Stimulated activated CD8-positive, alpha-beta memory T cell treated with anti-CD3 and anti-CD28 coated beads, Interleukin-2, amount 100 ng/mL, for 48 hours (primary cell): ENCODE results near the gene ACTG2.
"Not testable (repeated sequence)": the region's sequence is repeated elsewhere in the genome, so short reads cannot be mapped to it uniquely, and the experiment has no call there.

ENCODE experiments used
- DNase-seq, 2 donors: peaks; one replicate each; pipeline ENCODE4 v3.0.0-alpha.2; 2020; ENCODE audit warnings: low read depth in 2 of 2

ACTG2 gene

DNA sequence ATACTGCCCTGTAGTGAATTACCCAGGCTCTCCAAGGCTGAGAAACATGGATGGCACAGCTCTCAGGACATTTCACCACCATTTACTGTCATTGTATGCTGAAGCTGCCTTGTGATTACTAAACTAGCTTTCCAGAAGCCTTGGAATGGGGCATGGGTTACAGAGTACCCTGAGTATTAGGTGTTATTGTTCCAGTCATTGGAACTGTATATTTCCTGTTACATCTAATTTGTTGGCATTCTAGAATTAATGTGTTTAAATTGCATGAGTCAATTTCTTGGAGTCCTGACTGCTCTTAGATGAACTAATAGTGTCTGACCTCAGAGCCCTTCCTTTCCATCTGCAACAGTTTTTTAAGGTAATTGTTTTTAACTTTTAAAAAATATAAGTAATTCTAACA lies 42.8 kb downstream of the ACTG2 start:
- DNase-seq: no peak

GRCh38 chr2:73937103-73937885 lies 44.5 kb downstream of the ACTG2 start:
- DNase-seq: no peak

DNA sequence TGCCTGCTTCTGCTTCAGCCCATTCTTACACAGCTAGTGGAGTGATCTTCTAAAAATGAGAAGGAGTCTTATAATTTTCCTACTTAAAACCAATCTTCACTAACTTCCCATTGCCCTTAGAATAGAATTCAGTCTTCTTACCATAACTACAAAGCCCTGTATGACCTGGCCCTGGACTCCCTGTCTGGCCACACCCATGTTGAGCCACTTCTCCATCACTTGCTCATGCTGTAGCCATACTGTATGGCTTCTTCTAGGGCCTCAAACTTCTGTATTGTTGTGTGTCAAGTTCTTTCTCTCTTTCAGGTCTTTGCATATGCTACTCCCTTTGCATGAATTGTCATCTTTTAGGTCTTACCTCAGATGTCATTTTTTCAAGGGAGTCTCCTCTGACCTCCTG lies 45.1 kb downstream of the ACTG2 start:
- no peak for DNase-seq

GRCh38 chr2:73938718-73939352 lies 46.0 kb downstream of the ACTG2 start:
- DNase-seq: no peak

DNA sequence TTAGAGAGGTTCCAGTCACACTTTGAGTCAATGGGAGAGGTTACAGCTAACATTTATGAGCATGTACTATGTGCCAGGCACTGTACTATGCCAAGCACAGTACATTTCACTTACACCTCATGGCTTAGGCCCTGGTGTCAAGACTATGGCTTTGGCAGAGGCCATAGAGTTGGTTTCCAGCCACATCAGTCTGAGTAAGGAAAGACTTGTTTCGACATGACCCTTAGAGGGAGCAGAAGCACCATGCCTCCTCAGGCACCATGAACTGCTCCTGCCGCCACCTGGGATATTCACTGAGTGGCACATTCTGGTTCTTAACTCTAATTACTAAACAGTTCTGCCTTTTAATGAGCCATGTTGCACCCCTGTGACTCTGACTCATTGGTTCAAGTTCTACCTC lies 46.6 kb downstream of the ACTG2 start:
- no peak for DNase-seq

DNA sequence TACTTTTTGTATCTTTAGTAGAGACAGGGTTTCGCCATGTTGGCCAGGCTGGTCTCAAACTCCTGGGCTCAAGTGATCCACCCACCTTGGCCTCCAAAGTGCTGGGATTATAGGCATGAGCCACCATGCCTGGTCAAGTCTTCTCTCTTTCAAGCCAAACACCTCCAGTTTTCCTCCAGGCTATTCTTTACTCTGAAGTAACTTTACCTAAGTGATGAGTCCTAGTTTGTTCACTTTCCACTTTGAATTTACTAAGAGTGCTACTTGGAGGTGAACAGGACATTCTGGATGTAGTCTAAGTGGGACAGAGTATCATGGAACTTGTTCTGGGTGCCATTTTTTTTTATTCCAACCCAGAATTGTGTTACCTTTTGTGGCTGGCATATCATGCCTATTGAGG lies 47.3 kb downstream of the ACTG2 start:
- DNase-seq: not testable (repeated sequence)

- no peak for DNase-seq
Measured at GRCh38 chr2:73942664-73943063, 49.9 kb downstream of the ACTG2 start.

DNA sequence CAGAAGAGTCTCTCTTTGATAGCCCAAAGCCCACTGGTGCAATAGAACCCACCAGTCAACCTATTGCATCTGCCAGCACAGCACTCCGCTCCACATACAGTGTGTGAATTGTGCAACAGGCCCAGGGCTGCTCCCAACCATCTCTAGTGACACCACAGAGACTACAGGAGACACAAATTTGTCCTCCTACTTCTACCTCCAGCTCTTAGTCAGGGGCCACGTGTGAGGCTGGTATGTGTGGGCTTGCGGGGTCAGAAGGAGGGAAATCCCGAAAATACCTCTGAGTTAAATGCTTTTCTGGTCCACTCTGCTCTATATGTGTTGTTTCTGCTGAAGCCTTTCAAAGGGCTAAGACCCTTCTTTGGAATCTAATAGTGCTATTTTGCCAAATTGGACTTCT lies 51.9 kb downstream of the ACTG2 start:
- no peak for DNase-seq

GRCh38 chr2:73946215-73946614 lies 53.4 kb downstream of the ACTG2 start:
- DNase-seq: no peak

GRCh38 chr2:73946666-73947065 lies 53.9 kb downstream of the ACTG2 start:
- DNase-seq: no peak

- DNase-seq: no peak
Measured at GRCh38 chr2:73947412-73948018, 54.7 kb downstream of the ACTG2 start.

DNA sequence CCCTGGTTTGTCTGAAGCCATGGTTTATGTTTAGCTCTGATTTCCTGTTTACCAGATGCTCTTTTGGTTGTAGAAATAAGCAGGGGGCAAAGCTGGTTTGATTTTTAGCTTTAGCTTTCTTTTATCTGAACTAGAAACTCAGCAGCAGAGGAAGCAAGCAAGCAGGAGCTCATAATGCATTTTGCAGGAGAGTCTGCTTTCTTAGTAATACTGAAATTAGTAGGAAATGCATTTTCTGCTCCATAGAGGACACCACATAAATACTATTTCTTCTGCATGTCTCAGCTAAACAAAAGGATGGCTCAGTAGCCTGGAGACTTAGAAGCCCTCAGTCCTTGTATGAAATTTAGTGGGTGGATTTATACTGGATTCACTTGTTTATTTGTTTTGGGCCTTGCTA lies 57.0 kb downstream of the ACTG2 start:
- no peak for DNase-seq

DNA sequence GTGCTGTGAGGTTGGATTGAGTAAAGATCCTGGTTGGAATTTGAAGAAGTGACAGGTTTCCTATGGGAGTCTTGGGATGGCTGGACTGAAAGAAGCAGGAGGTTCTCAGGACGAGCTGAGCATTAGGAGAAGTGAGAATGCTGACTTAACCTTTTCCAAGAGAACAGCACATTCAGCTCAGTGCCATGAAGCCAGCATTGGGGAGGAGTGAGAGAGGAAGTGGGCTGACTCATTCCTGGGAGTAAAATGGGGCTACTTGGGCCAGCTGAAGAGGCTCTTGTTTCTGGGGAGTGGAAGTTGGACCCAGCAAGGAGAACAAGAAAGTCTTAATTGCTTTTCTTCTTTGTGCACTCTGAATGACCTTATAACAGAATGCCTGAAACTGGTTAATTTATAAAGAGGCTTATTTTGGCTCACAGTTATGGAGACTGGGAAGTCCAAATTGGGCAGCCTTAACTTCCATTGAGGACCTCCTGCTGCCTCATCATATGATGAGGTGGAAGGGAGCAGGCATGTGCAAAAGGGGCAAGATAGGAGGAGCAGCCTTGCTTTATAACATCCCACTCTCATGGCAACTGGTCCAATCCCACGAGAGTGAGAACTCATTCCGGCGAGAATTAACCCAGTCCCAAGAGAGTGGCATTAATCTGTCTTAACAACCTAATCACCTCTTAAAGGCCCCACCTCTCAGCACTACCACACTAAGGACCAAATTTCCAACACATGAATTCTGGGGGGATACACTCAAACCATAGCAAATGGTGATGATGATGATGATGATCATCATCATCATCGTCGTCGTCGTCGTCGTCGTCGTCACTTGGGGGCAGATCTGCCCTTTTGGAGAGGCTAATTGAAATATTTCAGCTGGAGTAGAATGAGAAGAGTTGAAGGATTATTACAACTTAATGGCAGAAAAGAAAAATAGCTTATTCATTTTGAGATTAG lies 60.0 kb downstream of the ACTG2 start:
- DNase-seq: no peak

DNA sequence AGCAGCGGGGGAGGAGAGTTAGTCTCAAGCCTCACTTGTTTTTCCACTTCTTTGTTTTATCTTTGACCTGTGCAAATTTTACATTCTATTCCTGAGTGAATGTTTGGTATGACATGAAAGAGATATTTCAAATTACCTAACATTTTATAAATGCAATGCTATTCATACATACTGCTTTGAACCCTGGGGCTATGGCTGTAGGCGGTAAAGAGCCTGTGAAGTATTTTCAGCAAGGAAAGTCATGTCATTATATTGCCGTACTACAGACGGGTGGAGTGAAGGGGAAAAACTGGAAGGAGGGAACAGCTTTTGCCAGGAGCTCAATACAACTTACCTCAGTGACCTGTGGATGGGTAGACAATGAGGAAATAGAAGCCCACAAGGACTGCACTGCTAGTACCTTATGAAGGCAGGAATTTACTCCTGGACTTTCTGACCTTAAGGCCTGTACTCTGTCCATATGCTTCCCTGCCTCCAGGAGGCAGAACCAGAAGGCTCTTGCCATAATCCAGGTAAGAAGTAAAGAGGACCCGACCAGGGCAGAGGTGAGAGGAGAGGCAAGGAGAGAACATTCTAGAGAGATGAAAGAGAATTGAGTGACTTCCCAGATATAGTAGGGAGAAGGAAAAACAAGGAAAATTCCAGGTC lies 63.5 kb downstream of the ACTG2 start:
- DNase-seq: no peak

GRCh38 chr2:73961274-73961673 lies 68.5 kb downstream of the ACTG2 start:
- DNase-seq: no peak

DNA sequence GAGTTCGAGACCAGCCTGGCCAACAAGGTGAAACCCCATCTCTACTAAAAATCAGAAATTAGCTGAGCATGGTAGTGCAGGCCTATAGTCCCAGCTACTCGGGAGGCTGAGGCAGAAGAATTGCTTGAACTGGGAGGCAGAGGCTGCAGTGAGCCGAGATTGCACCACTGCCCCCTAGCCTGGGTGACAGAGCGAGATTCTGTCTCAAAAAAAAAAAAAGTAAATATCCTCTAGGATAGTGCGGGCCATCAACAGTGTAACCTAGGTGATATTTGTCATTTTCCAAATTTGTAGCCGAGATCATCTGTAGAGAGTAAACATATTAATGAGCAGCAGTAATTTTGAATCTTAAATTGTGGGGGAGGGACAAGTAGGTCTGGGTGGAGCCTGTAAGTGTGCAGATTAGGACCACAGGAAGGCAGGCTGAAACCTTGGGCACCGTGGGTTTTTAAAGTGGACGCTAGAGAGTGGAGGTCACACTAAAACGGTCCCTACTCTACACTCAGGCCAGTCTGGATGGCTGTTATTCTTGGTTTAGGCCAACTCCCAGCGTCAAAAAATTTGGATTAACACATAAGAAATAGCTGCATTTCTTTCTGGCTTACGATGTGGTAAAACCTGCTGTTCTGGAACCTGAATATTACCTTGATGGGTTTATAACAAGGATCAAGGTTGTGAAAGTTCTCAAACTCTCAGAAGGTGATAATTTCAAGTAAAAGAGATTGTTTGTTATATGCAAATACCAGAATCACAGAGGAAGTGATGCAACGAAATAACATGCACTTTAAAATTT lies 69.2 kb downstream of the ACTG2 start:
- DNase-seq: no peak

- no peak for DNase-seq
Measured at GRCh38 chr2:73962798-73963197, 70.0 kb downstream of the ACTG2 start.

GRCh38 chr2:73963385-73964120 lies 70.7 kb downstream of the ACTG2 start:
- DNase-seq: no peak

GRCh38 chr2:73964223-73964622 lies 71.4 kb downstream of the ACTG2 start:
- DNase-seq: no peak

GRCh38 chr2:73965053-73965452 lies 72.2 kb downstream of the ACTG2 start:
- DNase-seq: no peak
